ENCODE data around the gene CCKAR.
"Not testable (repeated sequence)": the region's sequence is repeated elsewhere in the genome, so short reads cannot be mapped to it uniquely, and the experiment has no call there.

CCKAR gene

GRCh38 chr4:26503844-26504243 lies 13.6 kb upstream of the CCKAR start:
- DNase-seq (no peak), ATAC-seq (no peak)
- no peaks in the 10 kb centered on the region for H3K9me3 Mint-ChIP-seq
- no peak overlapping the region for H3K27ac Mint-ChIP-seq
- H3K36me3 Mint-ChIP-seq (ENCODE audit: low read depth) = no peaks in the 10 kb centered on the region
- no peaks in the 10 kb centered on the region for H3K4me1 Mint-ChIP-seq
- H3K27me3 Mint-ChIP-seq = peaks cover 5% of the 10 kb centered on the region
- H3K4me3 Mint-ChIP-seq = no peak overlapping the region

- Mint-ChIP-seq H3K9me3 (no peaks in the 10 kb centered on the region), H3K4me3 (no peak overlapping the region), H3K36me3 (ENCODE audit: low read depth) (no peaks in the 10 kb centered on the region), H3K4me1 (no peaks in the 10 kb centered on the region), H3K27ac (no peak overlapping the region), H3K27me3 (peaks cover 6% of the 10 kb centered on the region)
- DNase-seq (no peak), ATAC-seq (no peak)
Observed at GRCh38 chr4:26503427-26503826, 13.1 kb upstream of the CCKAR start.

- not testable (repeated sequence) for H3K4me1 Mint-ChIP-seq; DNase-seq; H3K27ac Mint-ChIP-seq; H3K36me3 Mint-ChIP-seq (ENCODE audit: low read depth); ATAC-seq; H3K4me3 Mint-ChIP-seq; H3K9me3 Mint-ChIP-seq; H3K27me3 Mint-ChIP-seq
Observed at GRCh38 chr4:26500565-26500999, 10.3 kb upstream of the CCKAR start.

GRCh38 chr4:26496207-26496783 lies 6.0 kb upstream of the CCKAR start:
- no peaks in the 10 kb centered on the region for H3K9me3 Mint-ChIP-seq
- no peaks in the 10 kb centered on the region for H3K36me3 Mint-ChIP-seq (ENCODE audit: low read depth)
- DNase-seq (no peak), ATAC-seq (no peak)
- H3K4me3 Mint-ChIP-seq = no peak overlapping the region
- no peak overlapping the region for H3K27ac Mint-ChIP-seq
- no peaks in the 10 kb centered on the region for H3K4me1 Mint-ChIP-seq
- peaks cover 9% of the 10 kb centered on the region for H3K27me3 Mint-ChIP-seq

GRCh38 chr4:26493461-26493860 lies 3.2 kb upstream of the CCKAR start:
- Mint-ChIP-seq H3K9me3 (no peaks in the 10 kb centered on the region), H3K27ac (no peak overlapping the region), H3K4me1 (no peaks in the 10 kb centered on the region), H3K4me3 (no peak overlapping the region), H3K36me3 (ENCODE audit: low read depth) (no peaks in the 10 kb centered on the region), H3K27me3 (peaks cover 19% of the 10 kb centered on the region)
- no peak for ATAC-seq
- no peak for DNase-seq

GRCh38 chr4:26491449-26492170 lies 1.3 kb upstream of the CCKAR start:
- H3K4me3 Mint-ChIP-seq = no peak overlapping the region
- H3K27me3 Mint-ChIP-seq = peaks cover 21% of the 10 kb centered on the region
- ATAC-seq = no peak
- no peak for DNase-seq
- H3K27ac Mint-ChIP-seq = no peak overlapping the region
- H3K4me1 Mint-ChIP-seq = no peaks in the 10 kb centered on the region
- H3K36me3 Mint-ChIP-seq (ENCODE audit: low read depth) = no peaks in the 10 kb centered on the region
- H3K9me3 Mint-ChIP-seq = no peaks in the 10 kb centered on the region

GRCh38 chr4:26490960-26491284 lies 638 bp upstream of the CCKAR start:
- Mint-ChIP-seq H3K4me1 (no peaks in the 10 kb centered on the region), H3K27ac (no peak overlapping the region), H3K36me3 (ENCODE audit: low read depth) (no peaks in the 10 kb centered on the region), H3K4me3 (no peak overlapping the region), H3K27me3 (peaks cover 18% of the 10 kb centered on the region), H3K9me3 (no peaks in the 10 kb centered on the region)
- ATAC-seq (no peak), DNase-seq (no peak)

GRCh38 chr4:26489101-26489985 lies 941 bp downstream of the CCKAR start:
- Mint-ChIP-seq H3K27ac (no peak overlapping the region), H3K4me1 (no peaks in the 10 kb centered on the region), H3K36me3 (ENCODE audit: low read depth) (no peaks in the 10 kb centered on the region), H3K4me3 (no peak overlapping the region), H3K9me3 (no peaks in the 10 kb centered on the region), H3K27me3 (peaks cover 18% of the 10 kb centered on the region)
- no peak for ATAC-seq
- DNase-seq = no peak

GRCh38 chr4:26485684-26486083 lies 4.6 kb downstream of the CCKAR start:
- no peak for ATAC-seq
- H3K4me3 Mint-ChIP-seq = no peak overlapping the region
- H3K4me1 Mint-ChIP-seq = no peaks in the 10 kb centered on the region
- peaks cover 16% of the 10 kb centered on the region for H3K27me3 Mint-ChIP-seq
- no peaks in the 10 kb centered on the region for H3K36me3 Mint-ChIP-seq (ENCODE audit: low read depth)
- H3K9me3 Mint-ChIP-seq = no peaks in the 10 kb centered on the region
- H3K27ac Mint-ChIP-seq = no peak overlapping the region
- DNase-seq = no peak

- H3K36me3 Mint-ChIP-seq (ENCODE audit: low read depth) = no peaks in the 10 kb centered on the region
- ATAC-seq = no peak
- H3K4me1 Mint-ChIP-seq = no peaks in the 10 kb centered on the region
- DNase-seq = no peak
- H3K27ac Mint-ChIP-seq = no peak overlapping the region
- no peaks in the 10 kb centered on the region for H3K9me3 Mint-ChIP-seq
- peaks cover 11% of the 10 kb centered on the region for H3K27me3 Mint-ChIP-seq
- no peak overlapping the region for H3K4me3 Mint-ChIP-seq
Observed at GRCh38 chr4:26484516-26484915, 5.8 kb downstream of the CCKAR start.

GRCh38 chr4:26484032-26484515 lies 6.2 kb downstream of the CCKAR start:
- Mint-ChIP-seq H3K9me3 (no peaks in the 10 kb centered on the region), H3K27me3 (peaks cover 8% of the 10 kb centered on the region), H3K27ac (no peak overlapping the region), H3K36me3 (ENCODE audit: low read depth) (no peaks in the 10 kb centered on the region), H3K4me3 (no peak overlapping the region), H3K4me1 (no peaks in the 10 kb centered on the region)
- DNase-seq (no peak), ATAC-seq (no peak)

- Mint-ChIP-seq H3K27me3 (peaks cover 3% of the 10 kb centered on the region), H3K9me3 (no peaks in the 10 kb centered on the region), H3K27ac (no peak overlapping the region), H3K4me3 (no peak overlapping the region), H3K36me3 (ENCODE audit: low read depth) (no peaks in the 10 kb centered on the region), H3K4me1 (no peaks in the 10 kb centered on the region)
- ATAC-seq = no peak
- no peak for DNase-seq
Observed at GRCh38 chr4:26482508-26483462, 7.5 kb downstream of the CCKAR start.

GRCh38 chr4:26478330-26478729 lies 12.0 kb downstream of the CCKAR start:
- DNase-seq = no peak
- no peaks in the 10 kb centered on the region for H3K9me3 Mint-ChIP-seq
- H3K4me1 Mint-ChIP-seq = no peaks in the 10 kb centered on the region
- no peak overlapping the region for H3K4me3 Mint-ChIP-seq
- ATAC-seq = no peak
- peaks cover 2% of the 10 kb centered on the region for H3K27me3 Mint-ChIP-seq
- no peak overlapping the region for H3K27ac Mint-ChIP-seq
- no peaks in the 10 kb centered on the region for H3K36me3 Mint-ChIP-seq (ENCODE audit: low read depth)

- ATAC-seq (no peak), DNase-seq (no peak)
- Mint-ChIP-seq H3K27ac (no peak overlapping the region), H3K4me3 (no peak overlapping the region), H3K4me1 (no peaks in the 10 kb centered on the region), H3K36me3 (ENCODE audit: low read depth) (no peaks in the 10 kb centered on the region), H3K9me3 (no peaks in the 10 kb centered on the region), H3K27me3 (peaks cover 2% of the 10 kb centered on the region)
Observed at GRCh38 chr4:26476545-26476944, 13.7 kb downstream of the CCKAR start.
